GM21737 (cell line): ENCODE measurements around the gene IPO9.

Experiments used
- ATAC-seq: cut with Tn5 transposase; IDR thresholded peaks from one replicate; pipeline ENCODE4 v1.9.1; 2021; ENCODE audit warnings: mild to moderate bottlenecking, moderate library complexity; ENCODE audit not compliant: unreplicated experiment

Gene IPO9

GRCh38 chr1:201886103-201886885 lies 57.3 kb downstream of the IPO9 start:
- ATAC-seq: no peak

DNA sequence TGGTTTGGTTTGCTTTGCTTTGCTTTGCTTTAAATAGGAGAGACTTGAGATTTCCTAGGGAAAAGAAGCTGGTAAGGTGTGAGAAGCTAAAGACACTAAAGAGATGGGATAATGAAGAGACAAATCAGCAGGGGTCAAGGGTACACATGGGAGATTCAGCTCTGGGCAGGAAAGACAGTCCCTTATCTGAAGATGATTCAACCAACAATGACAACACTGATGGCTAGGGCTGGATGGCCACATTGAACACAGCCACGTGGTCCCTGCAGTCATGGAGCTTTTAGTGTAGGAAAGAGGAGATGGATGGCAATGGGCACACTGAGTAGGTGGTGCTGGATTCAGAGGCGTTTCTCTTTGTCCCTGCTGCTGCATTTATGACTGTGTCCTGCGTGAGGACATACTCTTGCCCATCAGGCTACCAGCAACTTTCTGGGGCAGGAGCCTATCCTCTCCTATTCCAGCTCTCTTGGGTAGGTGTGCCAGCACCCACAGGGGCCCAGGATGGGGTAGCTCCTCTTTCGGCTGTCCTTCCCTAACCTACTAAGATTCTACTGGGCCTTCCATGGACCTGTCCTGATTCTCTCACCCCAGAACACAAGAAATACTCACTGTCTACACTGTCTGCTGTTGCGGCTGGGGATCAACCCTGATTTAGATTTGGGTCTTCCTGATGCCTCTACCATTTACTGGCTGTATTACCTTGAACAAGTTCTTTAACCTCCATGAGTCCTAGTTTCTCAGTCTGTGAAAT lies 58.3 kb downstream of the IPO9 start:
- ATAC-seq: no peak

- no peak for ATAC-seq
Measured at GRCh38 chr1:201888282-201889089, 59.5 kb downstream of the IPO9 start, which contains the start of gene SHISA4. TSS of gene SHISA4 (plus strand) at chr1:201888898. CDS start at chr1:201888995, 97 bp downstream.

DNA sequence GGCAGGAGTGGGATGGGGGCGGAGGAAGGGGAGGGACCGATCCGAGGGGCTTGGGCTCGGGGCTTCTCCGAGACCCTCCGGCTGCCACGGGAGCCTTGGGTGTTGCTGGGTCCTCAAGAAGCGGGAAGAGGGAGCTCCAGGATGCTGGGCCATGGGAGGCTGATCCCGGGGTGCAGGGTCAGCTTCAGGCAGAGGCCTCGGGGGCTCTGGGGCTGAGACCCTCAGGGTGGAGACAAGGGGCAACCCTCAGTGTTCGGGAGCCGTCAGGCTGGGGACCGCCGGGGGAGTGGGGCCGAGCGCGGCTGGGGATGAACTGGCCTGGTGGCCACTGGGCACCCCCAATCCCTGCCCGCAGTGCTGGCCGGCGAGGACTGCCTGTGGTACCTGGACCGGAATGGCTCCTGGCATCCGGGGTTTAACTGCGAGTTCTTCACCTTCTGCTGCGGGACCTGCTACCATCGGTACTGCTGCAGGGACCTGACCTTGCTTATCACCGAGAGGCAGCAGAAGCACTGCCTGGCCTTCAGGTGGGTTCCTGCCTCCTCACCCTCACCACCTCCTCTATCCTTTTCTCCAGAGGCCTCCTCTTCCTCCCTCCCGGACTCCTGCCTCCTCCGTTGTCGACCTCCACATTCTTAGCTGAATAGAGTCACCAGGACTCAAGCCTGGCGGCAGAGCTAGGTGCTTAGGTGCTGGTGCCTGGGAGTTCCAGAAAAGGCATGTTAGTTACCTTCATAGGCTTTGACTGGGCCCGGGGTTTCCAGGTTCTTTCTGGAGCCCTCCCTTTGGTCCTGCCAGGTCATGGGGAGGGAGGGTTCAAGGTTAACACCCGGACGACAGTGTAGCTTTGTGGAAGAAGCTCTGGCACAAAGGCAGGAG lies 60.4 kb downstream of the IPO9 start:
- no peak for ATAC-seq

GRCh38 chr1:201890223-201890622 lies 61.3 kb downstream of the IPO9 start:
- no peak for ATAC-seq

GRCh38 chr1:201890806-201891450 lies 62.0 kb downstream of the IPO9 start:
- no peak for ATAC-seq

DNA sequence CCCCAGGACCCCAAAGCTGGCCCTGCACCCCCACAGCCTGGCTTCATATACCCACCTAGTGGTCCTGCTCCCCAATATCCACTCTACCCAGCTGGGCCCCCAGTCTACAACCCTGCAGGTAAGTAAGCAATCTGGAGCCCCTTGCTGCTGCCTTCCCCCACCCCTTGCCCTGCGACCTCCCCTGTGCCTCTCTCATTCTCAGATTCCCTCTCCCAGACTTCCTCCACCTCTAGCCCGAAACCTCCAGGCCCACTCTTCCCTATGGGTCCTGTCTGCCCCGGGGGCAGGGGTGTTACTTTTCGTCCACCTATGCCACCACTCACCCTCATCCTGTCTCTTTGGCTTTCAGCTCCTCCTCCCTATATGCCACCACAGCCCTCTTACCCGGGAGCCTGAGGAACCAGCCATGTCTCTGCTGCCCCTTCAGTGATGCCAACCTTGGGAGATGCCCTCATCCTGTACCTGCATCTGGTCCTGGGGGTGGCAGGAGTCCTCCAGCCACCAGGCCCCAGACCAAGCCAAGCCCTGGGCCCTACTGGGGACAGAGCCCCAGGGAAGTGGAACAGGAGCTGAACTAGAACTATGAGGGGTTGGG lies 62.6 kb downstream of the IPO9 start:
- no peak for ATAC-seq

DNA sequence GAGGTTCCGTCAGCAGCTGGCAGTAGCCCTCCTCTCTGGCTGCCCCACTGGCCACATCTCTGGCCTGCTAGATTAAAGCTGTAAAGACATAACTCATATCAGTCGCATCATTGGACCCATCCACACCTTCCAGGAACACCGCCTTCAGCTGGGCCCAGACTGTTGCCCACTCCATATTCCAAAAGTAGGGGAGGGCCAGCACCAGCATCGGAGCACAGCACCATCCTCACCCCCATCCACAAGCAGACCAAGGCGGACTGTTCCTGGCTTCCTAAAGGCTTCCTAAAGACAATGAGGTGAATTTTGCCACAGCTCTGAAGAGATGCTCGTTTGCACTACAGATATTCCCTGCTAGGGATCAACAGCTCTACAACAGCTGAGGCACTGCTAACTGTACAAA lies 63.3 kb downstream of the IPO9 start:
- ATAC-seq: no peak

- ATAC-seq: no peak
Measured at GRCh38 chr1:201893431-201893830, 64.5 kb downstream of the IPO9 start.

DNA sequence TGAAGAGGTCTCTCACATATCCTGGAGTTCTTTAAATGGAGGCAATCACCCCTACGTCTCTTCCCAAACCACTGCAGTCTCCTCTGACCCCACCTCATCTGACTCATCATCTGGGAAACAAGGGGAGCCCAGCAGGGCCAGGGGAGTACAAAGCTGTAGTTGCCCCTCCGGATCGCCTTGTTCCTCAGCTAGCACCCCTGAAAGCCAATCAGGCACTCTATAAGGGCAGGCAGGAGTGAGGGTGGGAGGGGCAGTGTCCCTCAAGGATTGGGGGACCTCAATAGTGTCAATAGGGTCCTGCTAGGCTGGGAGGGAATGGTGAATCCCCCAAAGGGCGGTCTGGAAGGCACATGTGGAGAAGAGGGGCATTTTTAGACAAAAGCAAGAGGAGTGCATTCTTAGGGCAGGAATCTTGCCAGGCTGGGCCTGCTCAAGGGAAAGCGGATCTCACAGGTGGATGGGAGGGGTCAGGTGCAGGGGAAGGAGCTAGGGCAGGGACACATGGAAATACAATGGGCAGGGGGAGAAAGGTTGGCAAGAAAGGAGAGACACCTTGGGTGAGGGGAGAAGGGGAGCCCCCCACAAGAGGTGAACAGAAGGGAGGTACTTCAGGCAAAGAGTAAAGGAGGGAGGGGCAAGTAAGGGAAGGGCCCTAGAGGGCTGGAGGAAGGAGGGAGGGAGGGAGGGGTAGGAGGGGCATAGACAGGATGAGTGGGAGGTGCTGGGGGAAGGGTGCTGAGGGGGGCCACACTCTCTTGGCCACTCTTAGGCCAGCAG lies 65.6 kb downstream of the IPO9 start:
- ATAC-seq: no peak

DNA sequence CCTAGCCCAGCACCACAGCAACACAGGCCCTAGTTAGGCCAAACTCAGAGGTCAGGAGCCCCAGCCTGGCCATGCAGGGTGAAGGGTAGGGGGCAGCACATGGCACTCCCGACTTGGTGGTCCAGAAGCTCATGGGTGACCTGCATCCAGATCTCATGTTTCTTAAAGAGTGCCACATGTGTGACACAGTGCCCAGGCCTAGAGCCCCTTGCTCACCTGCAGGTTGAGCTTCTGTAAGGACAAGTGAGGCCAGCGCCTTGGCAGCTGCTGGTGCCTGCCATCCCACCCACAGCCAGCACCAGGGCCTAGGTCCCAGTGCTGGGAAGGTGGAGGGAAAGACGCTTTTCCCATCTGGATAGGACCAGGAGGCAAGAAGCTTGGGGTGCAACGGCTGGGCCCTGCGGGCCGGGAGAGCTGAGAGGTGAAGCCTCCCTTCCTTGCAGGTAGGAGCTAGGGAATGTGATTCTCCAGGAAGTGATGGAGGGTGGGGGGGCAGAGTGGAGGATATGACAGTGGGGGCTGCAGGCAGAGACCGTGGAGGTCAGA lies 66.2 kb downstream of the IPO9 start:
- no peak for ATAC-seq

DNA sequence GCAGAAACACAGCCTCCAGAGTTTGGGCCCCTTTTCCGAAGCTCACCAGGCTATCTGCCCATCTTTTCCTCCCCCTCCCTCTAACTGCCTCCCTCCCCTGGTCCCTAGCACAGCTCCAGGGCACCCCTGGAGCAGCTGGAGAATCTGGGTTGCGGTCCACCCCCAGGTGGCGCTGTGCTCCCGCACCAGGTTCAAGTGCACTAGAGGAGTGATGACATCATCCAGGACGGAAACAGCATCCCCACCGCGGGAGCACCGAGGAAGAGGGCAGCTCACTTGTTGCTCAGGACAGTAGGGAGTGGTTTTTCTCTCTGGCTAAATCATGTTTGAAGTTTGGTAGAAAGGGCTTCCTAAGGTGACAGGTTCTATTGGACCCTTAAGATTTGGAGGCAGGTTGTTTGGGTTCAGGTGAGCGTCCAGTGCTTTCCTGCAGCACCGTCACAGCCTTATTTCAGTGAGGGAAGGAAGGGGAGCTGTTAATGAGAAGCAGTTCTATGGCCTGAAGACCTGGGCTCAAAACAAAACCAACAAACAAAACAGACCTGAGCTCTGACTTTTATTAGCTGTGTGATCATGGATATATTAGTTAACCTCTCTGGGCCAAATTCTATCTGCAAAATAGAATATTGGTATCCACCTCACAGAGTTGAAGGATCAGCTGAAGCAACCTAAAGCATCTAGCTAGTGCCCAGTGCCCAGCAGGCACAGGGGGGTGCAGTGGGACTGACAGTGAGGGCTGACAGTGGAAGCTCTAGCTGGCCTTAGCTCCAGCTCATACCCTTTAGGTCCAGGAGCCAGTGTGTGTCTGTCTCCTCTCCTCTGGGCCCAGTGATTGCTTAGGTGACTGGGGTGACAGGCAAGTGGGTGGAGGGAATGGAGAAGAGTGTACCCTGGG lies 67.2 kb downstream of the IPO9 start:
- peak; percentile 84 for ATAC-seq

DNA sequence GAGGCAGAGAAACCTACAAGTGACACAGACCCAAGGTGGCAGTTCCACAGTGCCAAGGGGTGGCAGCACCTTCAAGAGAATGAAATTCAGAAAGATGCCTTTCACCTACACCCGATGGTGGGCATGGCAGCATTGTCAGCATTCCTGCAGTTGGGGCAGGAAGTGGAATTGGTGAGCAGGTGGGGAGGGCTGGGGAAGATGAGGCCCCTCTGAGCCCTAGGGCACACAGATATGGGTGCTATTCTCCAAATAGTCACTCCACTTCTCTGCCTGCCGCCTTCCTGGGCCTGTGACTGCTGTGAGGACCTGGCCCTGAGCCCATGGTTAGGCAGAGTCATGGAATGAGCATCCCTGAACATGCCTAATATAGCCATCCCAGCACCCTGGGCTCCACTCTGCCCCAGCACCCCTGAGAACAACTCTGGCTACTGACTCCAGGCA lies 68.0 kb downstream of the IPO9 start:
- ATAC-seq: no peak

- ATAC-seq: no peak
Measured at GRCh38 chr1:201898240-201898894, 69.4 kb downstream of the IPO9 start.

GRCh38 chr1:201898992-201899391 lies 70.0 kb downstream of the IPO9 start:
- no peak for ATAC-seq

DNA sequence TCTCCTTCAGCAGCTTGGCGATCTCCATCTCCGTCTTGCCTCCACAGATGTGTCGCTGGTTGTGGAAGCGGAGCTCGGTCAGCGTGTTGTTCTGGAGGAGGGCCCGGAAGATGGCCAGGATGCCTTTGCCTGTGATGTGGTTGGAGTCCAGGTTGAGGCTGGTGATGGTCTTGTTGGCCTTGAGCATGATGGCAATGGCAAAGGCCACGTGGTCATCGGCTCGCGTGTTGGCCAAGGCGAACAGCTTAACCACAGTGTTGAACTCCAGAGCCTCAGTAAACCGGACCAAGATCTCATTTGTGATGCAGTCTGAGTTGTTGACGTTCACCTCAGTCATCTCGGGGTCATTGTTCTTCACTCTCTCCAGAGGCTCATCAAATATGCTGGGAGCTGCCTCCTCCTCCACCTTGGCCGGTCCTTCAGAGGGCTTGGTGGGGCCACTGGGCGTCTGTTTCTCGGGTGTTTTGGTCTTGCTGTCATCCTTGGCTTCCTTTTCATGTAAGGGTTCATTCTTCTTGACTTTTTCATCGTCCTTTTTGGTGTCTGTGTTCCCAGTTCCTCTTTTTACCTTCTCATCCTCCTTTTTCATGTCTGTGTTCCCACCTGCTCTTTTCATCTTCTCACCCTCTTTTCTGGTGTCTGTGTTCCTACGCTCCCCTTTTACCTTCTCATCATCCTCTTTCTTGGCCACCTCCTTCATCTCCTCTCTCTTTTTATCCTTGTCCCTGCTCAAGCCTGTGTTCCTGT lies 70.9 kb downstream of the IPO9 start:
- no peak for ATAC-seq
